ENCODE measurements around the gene R3HDM2.

The R3HDM2 gene

DNA sequence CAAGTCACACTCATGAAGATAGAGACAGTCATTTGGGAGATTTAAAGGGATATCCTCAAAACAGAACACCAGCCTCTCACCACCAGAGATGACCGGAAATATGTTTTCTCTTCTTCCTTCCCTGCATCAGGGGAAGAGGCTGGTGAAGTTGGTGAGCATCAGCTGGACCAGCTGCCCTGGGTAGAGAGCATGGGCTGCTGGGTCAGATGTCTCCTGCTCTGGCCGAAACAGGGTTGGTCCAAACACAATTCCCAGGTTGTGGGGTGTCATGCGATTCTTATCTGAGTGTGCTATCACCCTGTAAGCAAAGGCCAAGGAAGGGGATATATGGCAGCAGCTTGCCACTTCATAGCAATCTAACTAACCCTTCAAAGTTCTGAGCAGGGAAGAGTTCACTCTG, 41.5 kb upstream of the R3HDM2 start:
- Mint-ChIP-seq H3K27me3 (no peaks in the 10 kb centered on the region), H3K9me3 (no peaks in the 10 kb centered on the region), H3K4me3 (no peak overlapping the region), H3K4me1 (peaks cover 51% of the 10 kb centered on the region), H3K27ac (no peak overlapping the region), H3K36me3 (peaks cover 71% of the 10 kb centered on the region)
- CTCF ChIA-PET = interaction anchor here (1.3 kb wide), 1 partner anchor 14 kb away, joined by 5 read pairs; no protein-coding TSS in a partner anchor
- DNase-seq = no peak

DNA sequence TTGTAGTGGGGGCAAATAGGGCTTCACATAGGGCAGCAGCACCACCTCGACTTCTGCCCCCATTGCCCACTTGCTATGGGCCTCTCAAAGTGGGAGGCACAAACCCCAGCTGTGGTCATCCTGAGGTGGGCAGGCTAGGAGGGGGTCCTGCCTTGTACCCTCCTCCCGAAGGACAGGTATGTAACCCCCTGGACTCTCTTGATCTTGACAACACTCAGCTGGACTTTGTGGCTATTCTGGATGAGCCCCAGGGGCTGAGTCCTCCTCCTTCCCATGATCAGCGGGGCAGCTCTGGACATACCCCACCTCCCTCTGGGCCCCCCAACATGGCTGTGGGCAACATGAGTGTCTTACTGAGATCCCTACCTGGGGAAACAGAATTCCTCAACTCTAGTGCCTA, 40.8 kb upstream of the R3HDM2 start:
- no peak for DNase-seq
- CTCF ChIA-PET = interaction anchor here (1.3 kb wide), 1 partner anchor 13 kb away, joined by 5 read pairs; no protein-coding TSS in a partner anchor
- H3K4me3 Mint-ChIP-seq = no peak overlapping the region
- H3K27ac Mint-ChIP-seq = no peak overlapping the region
- H3K27me3 Mint-ChIP-seq = no peaks in the 10 kb centered on the region
- H3K9me3 Mint-ChIP-seq = no peaks in the 10 kb centered on the region
- H3K4me1 Mint-ChIP-seq = peaks cover 51% of the 10 kb centered on the region
- peaks cover 70% of the 10 kb centered on the region for H3K36me3 Mint-ChIP-seq

DNA sequence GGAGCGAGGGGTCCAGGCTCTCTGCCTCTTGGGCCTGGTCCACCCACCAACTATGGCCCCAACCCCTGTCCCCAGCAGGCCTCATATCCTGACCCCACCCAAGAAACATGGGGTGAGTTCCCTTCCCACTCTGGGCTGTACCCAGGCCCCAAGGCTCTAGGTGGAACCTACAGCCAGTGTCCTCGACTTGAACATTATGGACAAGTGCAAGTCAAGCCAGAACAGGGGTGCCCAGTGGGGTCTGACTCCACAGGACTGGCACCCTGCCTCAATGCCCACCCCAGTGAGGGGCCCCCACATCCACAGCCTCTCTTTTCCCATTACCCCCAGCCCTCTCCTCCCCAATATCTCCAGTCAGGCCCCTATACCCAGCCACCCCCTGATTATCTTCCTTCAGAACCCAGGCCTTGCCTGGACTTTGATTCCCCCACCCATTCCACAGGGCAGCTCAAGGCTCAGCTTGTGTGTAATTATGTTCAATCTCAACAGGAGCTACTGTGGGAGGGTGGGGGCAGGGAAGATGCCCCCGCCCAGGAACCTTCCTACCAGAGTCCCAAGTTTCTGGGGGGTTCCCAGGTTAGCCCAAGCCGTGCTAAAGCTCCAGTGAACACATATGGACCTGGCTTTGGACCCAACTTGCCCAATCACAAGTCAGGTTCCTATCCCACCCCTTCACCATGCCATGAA, 40.3 kb upstream of the R3HDM2 start:
- H3K4me1 Mint-ChIP-seq = peaks cover 48% of the 10 kb centered on the region
- H3K36me3 Mint-ChIP-seq = peaks cover 64% of the 10 kb centered on the region
- no peaks in the 10 kb centered on the region for H3K27me3 Mint-ChIP-seq
- CTCF ChIA-PET = interaction anchor here (1.3 kb wide), 1 partner anchor 12 kb away, joined by 5 read pairs; no protein-coding TSS in a partner anchor
- H3K9me3 Mint-ChIP-seq = no peaks in the 10 kb centered on the region
- DNase-seq = no peak
- no peak overlapping the region for H3K27ac Mint-ChIP-seq
- no peak overlapping the region for H3K4me3 Mint-ChIP-seq

DNA sequence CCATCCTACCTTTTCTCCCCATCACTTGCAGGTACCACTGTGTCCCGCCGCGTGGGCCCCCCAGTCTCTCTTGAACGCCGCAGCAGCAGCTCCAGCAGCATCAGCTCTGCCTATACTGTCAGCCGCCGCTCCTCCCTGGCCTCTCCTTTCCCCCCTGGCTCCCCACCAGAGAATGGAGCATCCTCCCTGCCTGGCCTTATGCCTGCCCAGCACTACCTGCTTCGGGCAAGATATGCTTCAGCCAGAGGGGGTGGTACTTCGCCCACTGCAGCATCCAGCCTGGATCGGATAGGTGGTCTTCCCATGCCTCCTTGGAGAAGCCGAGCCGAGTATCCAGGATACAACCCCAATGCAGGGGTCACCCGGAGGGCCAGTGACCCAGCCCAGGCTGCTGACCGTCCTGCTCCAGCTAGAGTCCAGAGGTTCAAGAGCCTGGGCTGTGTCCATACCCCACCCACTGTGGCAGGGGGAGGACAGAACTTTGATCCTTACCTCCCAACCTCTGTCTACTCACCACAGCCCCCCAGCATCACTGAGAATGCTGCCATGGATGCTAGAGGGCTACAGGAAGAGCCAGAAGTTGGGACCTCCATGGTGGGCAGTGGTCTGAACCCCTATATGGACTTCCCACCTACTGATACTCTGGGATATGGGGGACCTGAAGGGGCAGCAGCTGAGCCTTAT, 39.6 kb upstream of the R3HDM2 start:
- H3K4me1 Mint-ChIP-seq = peaks cover 46% of the 10 kb centered on the region
- no peak for DNase-seq
- H3K9me3 Mint-ChIP-seq = no peaks in the 10 kb centered on the region
- CTCF ChIA-PET = interaction anchor here (2.7 kb wide), 1 partner anchor 12 kb away, joined by 7 read pairs; no protein-coding TSS in a partner anchor
- H3K36me3 Mint-ChIP-seq = peaks cover 63% of the 10 kb centered on the region
- no peak overlapping the region for H3K27ac Mint-ChIP-seq
- no peak overlapping the region for H3K4me3 Mint-ChIP-seq
- H3K27me3 Mint-ChIP-seq = no peaks in the 10 kb centered on the region

DNA sequence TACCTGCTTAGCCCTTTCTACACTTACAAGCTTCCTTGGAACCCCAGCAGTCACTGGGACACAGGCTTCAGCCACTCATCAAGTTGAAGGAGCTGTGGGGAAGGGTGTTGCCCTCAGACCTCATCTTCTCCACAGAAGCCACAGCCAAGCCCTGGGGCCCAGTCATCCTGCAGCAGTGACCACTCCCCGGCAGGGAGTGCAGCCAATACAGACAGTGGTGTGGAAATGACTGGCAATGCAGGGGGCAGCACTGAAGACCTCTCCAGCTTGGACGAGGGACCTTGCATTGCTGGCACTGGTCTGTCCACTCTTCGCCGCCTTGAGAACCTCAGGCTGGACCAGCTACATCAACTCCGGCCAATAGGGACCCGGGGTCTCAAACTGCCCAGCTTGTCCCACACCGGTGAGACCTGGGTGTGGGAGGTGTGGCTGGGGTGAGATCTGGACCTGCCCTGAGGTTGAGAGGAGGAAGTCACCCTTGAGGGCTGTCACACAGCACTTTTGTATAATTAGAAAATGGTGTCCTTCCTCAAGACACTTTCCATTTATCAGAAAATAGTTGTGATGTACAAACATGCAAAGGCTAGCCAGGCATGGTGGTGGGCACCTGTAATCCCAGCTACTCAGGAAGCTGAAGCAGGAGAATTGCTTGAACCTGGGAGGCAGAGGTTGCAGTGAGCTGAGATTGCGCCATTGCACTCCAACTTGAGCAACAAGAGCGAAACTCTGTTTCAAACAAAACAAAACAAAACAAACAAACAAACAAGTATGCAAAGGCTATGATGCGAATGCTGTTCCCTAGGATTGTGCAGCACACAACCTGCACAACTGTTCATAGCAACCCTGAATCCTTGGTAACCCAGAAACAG, 38.7 kb upstream of the R3HDM2 start:
- DNase-seq = no peak
- no peaks in the 10 kb centered on the region for H3K9me3 Mint-ChIP-seq
- no peaks in the 10 kb centered on the region for H3K27me3 Mint-ChIP-seq
- H3K36me3 Mint-ChIP-seq = peaks cover 58% of the 10 kb centered on the region
- H3K4me1 Mint-ChIP-seq = peaks cover 44% of the 10 kb centered on the region
- CTCF ChIA-PET = interaction anchor here (2.7 kb wide), 1 partner anchor 11 kb away, joined by 7 read pairs; no protein-coding TSS in a partner anchor
- no peak overlapping the region for H3K4me3 Mint-ChIP-seq
- no peak overlapping the region for H3K27ac Mint-ChIP-seq

DNA sequence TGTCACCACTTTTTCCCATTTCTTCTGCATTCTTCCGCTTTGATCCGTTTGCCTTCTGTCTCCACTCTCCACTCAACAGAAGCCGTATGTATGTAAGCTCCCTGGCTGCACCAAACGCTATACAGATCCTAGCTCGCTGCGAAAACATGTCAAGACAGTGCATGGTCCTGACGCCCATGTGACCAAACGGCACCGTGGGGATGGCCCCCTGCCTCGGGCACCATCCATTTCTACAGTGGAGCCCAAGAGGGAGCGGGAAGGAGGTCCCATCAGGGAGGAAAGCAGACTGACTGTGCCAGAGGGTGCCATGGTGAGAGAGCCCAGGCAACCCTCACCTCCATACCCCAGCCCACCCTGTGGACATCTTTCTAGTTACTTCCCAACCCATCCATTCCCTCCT, 37.1 kb upstream of the R3HDM2 start:
- peaks cover 45% of the 10 kb centered on the region for H3K36me3 Mint-ChIP-seq
- peaks cover 45% of the 10 kb centered on the region for H3K4me1 Mint-ChIP-seq
- H3K27ac Mint-ChIP-seq = no peak overlapping the region
- H3K4me3 Mint-ChIP-seq = no peak overlapping the region
- H3K9me3 Mint-ChIP-seq = no peaks in the 10 kb centered on the region
- H3K27me3 Mint-ChIP-seq = peaks cover 9% of the 10 kb centered on the region
- DNase-seq = no peak
- CTCF ChIA-PET = interaction anchor here (1.1 to 2.7 kb wide), 2 partner anchors 9 to 165 kb away, joined by 3 to 7 read pairs; no protein-coding TSS in a partner anchor

DNA sequence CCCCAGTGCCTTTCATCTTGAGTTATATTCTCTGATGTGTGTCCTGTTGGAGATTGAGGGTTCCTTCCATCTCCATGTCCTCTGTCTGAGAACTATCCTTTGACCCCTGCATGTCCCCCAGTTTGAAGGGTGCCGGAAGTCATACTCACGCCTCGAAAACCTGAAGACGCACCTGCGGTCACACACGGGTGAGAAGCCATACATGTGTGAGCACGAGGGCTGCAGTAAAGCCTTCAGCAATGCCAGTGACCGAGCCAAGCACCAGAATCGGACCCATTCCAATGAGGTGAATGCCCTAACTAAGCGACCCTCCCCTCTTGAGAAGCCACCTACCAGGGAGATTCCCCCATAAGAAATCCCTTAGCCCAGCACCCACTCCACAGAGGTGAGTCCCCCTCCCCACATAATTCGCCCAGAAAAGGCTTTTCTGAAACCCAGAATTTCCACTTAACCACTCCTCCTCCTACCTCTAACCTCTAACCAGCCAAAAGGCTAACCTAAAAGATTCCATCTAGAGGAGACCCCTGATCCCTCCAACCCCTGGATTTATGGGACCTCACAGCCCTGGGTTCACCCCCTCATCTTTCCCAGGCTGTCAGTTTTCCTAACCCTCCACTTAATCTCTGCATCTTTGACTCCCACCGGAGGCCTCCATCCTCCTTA, 36.5 kb upstream of the R3HDM2 start:
- H3K27me3 Mint-ChIP-seq = peaks cover 15% of the 10 kb centered on the region
- peaks cover 45% of the 10 kb centered on the region for H3K4me1 Mint-ChIP-seq
- DNase-seq = no peak
- CTCF ChIA-PET = interaction anchor here (1.1 to 7.5 kb wide), 3 partner anchors 9 to 166 kb away, joined by 3 to 67 read pairs (median 12); partner anchors contain the start of gene INHBE
- H3K9me3 Mint-ChIP-seq = no peaks in the 10 kb centered on the region
- H3K36me3 Mint-ChIP-seq = peaks cover 39% of the 10 kb centered on the region
- H3K4me3 Mint-ChIP-seq = no peak overlapping the region
- no peak overlapping the region for H3K27ac Mint-ChIP-seq

DNA sequence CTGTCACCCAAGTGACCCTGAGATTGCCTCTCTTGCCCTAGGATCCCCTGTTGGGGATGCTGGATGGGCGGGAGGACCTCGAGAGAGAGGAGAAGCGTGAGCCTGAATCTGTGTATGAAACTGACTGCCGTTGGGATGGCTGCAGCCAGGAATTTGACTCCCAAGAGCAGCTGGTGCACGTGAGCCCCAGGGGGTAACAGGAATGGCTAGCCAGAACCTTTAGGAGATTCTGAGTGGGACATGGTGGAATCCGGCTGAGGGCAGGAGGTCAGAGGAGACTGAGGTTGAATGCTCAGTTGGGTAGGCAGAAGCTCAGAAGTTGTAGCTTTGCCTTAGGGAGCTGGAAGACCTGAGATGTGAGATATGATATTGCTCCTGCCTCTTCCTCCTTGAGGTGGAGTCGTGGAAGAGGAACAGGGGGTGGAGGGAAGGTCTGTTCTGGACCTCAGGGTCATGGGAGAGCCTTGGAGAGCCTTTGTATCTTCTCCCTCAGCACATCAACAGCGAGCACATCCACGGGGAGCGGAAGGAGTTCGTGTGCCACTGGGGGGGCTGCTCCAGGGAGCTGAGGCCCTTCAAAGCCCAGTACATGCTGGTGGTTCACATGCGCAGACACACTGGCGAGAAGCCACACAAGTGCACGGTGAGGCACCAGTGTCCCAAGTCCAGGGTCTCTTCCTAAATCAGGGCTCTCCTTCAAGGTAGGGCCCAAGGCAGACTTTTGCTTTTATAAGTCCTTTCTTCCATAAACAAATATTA, 35.1 kb upstream of the R3HDM2 start:
- Mint-ChIP-seq H3K27me3 (peaks cover 27% of the 10 kb centered on the region), H3K27ac (no peak overlapping the region), H3K36me3 (peaks cover 26% of the 10 kb centered on the region), H3K4me1 (peaks cover 45% of the 10 kb centered on the region), H3K4me3 (no peak overlapping the region), H3K9me3 (no peaks in the 10 kb centered on the region)
- CTCF ChIA-PET = interaction anchor here (1.3 to 7.5 kb wide), 3 partner anchors 10 to 13 kb away, joined by 4 to 67 read pairs (median 12); partner anchors contain the start of gene INHBE
- no peak for DNase-seq

DNA sequence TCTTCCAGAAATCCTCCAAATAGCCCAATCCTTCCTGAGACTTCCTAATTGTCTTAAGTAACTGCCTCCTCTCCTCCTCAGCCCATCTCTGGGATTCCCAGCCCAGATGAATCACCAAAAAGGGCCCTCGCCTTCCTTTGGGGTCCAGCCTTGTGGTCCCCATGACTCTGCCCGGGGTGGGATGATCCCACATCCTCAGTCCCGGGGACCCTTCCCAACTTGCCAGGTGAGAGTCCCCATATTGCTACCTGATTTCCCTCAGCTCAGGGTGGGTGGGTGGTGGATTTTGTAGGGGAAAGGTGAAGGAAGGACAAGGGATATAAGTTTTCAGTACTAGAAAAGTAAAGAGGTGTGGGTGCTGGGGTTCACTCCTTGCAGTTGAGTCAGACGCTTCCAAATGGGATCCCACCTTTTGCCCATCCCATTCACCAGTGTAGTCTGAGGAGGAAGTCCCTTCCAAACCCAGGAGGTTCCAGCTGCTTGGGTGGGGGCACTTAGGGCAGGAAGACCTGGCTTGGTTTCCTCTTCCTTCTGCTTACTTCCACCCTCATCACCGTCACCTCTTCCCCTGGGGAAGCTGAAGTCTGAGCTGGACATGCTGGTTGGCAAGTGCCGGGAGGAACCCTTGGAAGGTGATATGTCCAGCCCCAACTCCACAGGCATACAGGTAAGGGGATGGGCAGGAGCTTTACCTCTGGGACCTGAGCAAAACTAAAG, 34.3 kb upstream of the R3HDM2 start:
- CTCF ChIA-PET = interaction anchor here (1.3 to 7.5 kb wide), 3 partner anchors 10 to 13 kb away, joined by 4 to 67 read pairs (median 12); partner anchors contain the start of gene INHBE
- no peak overlapping the region for H3K27ac Mint-ChIP-seq
- peaks cover 26% of the 10 kb centered on the region for H3K36me3 Mint-ChIP-seq
- peaks cover 34% of the 10 kb centered on the region for H3K27me3 Mint-ChIP-seq
- no peak for DNase-seq
- no peak overlapping the region for H3K4me3 Mint-ChIP-seq
- H3K9me3 Mint-ChIP-seq = no peaks in the 10 kb centered on the region
- peaks cover 50% of the 10 kb centered on the region for H3K4me1 Mint-ChIP-seq

DNA sequence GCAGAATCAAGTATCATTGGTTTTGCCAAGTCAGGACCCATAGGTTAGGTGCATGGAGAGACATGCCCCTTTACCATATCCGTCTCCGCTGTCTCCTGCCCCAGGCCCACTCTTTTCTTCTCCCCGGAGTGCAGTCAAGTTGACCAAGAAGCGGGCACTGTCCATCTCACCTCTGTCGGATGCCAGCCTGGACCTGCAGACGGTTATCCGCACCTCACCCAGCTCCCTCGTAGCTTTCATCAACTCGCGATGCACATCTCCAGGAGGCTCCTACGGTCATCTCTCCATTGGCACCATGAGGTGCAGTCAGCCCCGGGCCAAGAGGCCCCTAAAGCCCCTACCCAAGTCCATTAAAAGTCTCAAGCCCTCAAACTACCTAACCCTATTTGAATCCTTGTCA, 33.7 kb upstream of the R3HDM2 start:
- DNase-seq = no peak
- no peak overlapping the region for H3K27ac Mint-ChIP-seq
- CTCF ChIA-PET = interaction anchor here (1.7 to 7.5 kb wide), 3 partner anchors 11 to 201 kb away, joined by 4 to 67 read pairs (median 14); no protein-coding TSS in a partner anchor
- H3K4me1 Mint-ChIP-seq = peaks cover 48% of the 10 kb centered on the region
- H3K27me3 Mint-ChIP-seq = peaks cover 40% of the 10 kb centered on the region
- H3K36me3 Mint-ChIP-seq = peaks cover 22% of the 10 kb centered on the region
- H3K4me3 Mint-ChIP-seq = no peak overlapping the region
- no peaks in the 10 kb centered on the region for H3K9me3 Mint-ChIP-seq

DNA sequence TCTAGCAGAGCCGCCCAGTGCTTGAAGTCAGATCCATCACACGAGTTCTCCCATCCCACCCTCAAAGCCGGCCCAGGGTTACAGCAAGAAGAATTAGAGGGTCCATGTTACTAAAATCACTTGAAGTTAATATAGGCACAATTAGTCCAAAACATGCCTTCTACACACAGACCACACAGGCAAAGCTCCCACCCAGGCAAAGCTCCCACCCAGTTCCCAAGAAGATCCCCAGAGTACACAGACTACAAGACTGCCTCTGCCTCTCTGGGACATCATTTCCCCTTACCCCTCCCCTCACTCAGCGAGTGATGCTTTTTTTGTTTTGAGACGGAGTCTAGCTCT, 32.0 kb upstream of the R3HDM2 start:
- H3K36me3 Mint-ChIP-seq = peaks cover 10% of the 10 kb centered on the region
- peaks cover 50% of the 10 kb centered on the region for H3K27me3 Mint-ChIP-seq
- no peak overlapping the region for H3K27ac Mint-ChIP-seq
- H3K4me3 Mint-ChIP-seq = peak overlapping the region; percentile 81
- CTCF ChIA-PET = interaction anchor here (0.6 to 7.5 kb wide), 8 partner anchors 10 to 211 kb away, joined by 3 to 67 read pairs (median 4); no protein-coding TSS in a partner anchor
- no peaks in the 10 kb centered on the region for H3K9me3 Mint-ChIP-seq
- peaks cover 60% of the 10 kb centered on the region for H3K4me1 Mint-ChIP-seq
- DNase-seq = no peak

DNA sequence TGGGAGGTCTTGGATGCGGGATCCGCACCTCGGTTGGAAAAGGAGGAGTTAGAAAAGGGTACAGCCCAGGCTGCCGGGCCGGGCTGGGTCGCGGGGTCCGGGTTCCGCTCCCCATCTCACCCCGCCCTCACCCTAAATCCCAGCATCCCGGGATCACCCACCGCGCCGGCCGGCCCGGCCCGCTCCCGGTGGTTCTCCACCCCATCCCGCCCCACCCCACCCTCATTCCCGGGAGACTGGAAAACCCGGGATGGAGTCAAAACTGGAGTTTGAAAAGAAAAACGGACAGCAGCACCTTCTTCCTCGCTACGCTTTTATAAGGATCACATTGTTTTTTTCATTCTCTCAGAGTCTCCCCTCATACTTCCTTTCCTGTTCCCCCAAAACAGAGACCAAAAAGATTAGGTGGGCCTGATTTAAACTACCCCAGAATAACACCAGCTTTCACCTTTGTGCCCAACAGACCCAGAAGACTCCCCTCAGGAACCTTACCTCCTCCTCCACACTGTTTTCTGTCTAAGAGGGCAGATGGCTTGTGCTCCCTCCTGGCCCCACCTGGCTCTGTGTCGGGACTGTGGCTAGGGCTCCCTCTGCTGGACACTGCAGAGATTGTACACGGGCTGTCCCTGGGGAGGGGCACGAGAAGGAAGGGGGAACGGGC, 31.5 kb upstream of the R3HDM2 start:
- H3K27me3 Mint-ChIP-seq = peaks cover 50% of the 10 kb centered on the region
- peak; percentile 93 for DNase-seq
- peaks cover 7% of the 10 kb centered on the region for H3K36me3 Mint-ChIP-seq
- no peaks in the 10 kb centered on the region for H3K9me3 Mint-ChIP-seq
- CTCF ChIA-PET = interaction anchor here (1.0 to 7.5 kb wide), 7 partner anchors 9 to 211 kb away, joined by 3 to 67 read pairs (median 4); partner anchors contain the start of gene ARHGAP9
- peak overlapping the region; percentile 81 for H3K4me3 Mint-ChIP-seq
- peaks cover 58% of the 10 kb centered on the region for H3K4me1 Mint-ChIP-seq
- peak overlapping the region; percentile 77 for H3K27ac Mint-ChIP-seq
